WERI-Rb-1 (cell line): ENCODE results near the gene NR3C1.

Experiments used
- DNase-seq: peaks from one replicate; pipeline ENCODE4 v3.0.0-alpha.2; 2020
- H3K27ac ChIP-seq: fragments of 250-450 bp; sonication (Bioruptor Pico); 2 replicates; pipeline ENCODE4 v1.5.1; 2020; ENCODE audit warnings: mild to moderate bottlenecking, moderate library complexity
- H3K27me3 ChIP-seq: fragments of 250-450 bp; sonication (Bioruptor Pico); 2 replicates; pipeline ENCODE4 v1.5.1; 2021; ENCODE audit warnings: mild to moderate bottlenecking, low read depth, moderate library complexity; ENCODE audit not compliant: insufficient read depth, severe bottlenecking
- H3K36me3 ChIP-seq: fragments of 250-450 bp; sonication (Bioruptor Pico); 2 replicates; pipeline ENCODE4 v1.5.1; 2020; ENCODE audit warnings: mild to moderate bottlenecking, moderate library complexity
- H3K4me3 ChIP-seq: 2 replicates; pipeline ENCODE4 v1.5.1; 2011; ENCODE audit warnings: low read depth, mild to moderate bottlenecking, control low read depth, low read length
- H3K9me3 ChIP-seq: fragments of 250-450 bp; sonication (Bioruptor Pico); 2 replicates; pipeline ENCODE4 v1.5.1; 2021; ENCODE audit warnings: mild to moderate bottlenecking, moderate library complexity; ENCODE audit not compliant: severe bottlenecking
- TF ChIP-seq, protein P1 (sequence below): IDR thresholded peaks from 2 replicates; pipeline ENCODE4 v1.5.1; 2011; ENCODE audit warnings: low read depth, mild to moderate bottlenecking, control low read depth, inconsistent platforms, low read length

The NR3C1 gene

DNA sequence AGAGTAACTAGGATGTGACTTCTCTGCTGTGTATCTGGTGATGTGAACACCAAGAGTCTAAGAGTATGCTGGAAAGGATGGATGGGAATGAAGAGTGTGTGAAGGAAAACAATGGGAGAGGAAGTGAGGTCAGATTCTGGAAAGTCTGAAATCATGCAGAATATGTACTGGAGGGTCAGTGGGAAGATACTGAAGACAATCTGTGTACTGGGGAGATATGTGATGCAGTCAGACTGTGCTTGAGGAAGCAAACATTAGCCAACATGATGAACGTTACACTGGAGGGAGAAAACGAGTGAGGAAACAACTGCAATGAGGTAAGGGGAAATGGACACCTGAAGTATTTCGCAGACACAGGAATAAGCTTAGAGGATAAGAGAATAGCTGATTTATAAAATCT is 105.7 kb downstream of the NR3C1 start:
- no peaks in the 10 kb centered on the region for H3K9me3 ChIP-seq
- TF ChIP-seq, protein P1, sequence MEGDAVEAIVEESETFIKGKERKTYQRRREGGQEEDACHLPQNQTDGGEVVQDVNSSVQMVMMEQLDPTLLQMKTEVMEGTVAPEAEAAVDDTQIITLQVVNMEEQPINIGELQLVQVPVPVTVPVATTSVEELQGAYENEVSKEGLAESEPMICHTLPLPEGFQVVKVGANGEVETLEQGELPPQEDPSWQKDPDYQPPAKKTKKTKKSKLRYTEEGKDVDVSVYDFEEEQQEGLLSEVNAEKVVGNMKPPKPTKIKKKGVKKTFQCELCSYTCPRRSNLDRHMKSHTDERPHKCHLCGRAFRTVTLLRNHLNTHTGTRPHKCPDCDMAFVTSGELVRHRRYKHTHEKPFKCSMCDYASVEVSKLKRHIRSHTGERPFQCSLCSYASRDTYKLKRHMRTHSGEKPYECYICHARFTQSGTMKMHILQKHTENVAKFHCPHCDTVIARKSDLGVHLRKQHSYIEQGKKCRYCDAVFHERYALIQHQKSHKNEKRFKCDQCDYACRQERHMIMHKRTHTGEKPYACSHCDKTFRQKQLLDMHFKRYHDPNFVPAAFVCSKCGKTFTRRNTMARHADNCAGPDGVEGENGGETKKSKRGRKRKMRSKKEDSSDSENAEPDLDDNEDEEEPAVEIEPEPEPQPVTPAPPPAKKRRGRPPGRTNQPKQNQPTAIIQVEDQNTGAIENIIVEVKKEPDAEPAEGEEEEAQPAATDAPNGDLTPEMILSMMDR: no peak
- no peak for DNase-seq
- no peaks in the 10 kb centered on the region for H3K27me3 ChIP-seq
- no peak overlapping the region for H3K27ac ChIP-seq
- no peaks in the 10 kb centered on the region for H3K36me3 ChIP-seq
- H3K4me3 ChIP-seq: no peak overlapping the region

DNA sequence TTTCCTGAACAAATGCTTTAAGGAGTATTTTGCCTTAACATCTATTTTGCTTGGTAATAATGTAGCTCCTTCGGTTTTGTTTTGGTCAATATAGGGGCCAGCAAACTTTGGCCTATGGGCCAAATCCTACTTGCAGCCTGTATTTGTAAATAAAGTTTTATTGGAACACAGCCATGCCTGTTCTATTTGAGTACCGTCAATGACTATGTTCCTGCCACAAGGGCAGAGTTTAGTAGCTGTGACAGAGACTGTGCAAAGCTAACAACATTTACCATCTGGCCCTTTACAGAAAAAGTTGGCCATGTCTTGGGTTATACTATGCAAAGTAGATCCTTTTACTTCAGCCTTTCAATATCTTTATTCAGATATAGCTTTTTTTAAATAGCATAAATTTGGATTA is 113.4 kb downstream of the NR3C1 start:
- TF ChIP-seq, protein P1: no peak
- no peak for DNase-seq
- Histone ChIP-seq H3K36me3 (no peaks in the 10 kb centered on the region), H3K4me3 (no peak overlapping the region), H3K27ac (no peak overlapping the region), H3K9me3 (no peaks in the 10 kb centered on the region), H3K27me3 (no peaks in the 10 kb centered on the region)

DNA sequence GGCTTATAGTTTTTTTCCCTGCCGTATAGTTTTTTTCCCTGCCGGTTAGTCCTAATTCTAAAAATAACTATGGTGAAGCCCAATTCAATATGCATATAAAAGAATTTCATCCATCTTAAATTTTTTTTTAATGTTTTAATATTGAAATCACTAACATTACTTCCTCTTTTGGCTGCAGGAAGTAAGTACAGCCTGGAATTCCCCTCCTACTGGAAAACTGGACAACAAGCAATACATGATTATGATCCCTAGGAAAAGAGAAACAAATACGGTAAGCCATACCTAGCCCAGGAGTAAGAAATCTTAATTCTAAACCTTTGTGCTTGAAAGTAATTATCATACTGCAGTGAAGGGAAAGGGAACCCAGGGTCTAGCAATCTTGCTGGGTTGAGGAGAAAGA is 119.0 kb downstream of the NR3C1 start:
- H3K36me3 ChIP-seq: no peaks in the 10 kb centered on the region
- H3K4me3 ChIP-seq: no peak overlapping the region
- TF ChIP-seq, protein P1: no peak
- no peaks in the 10 kb centered on the region for H3K9me3 ChIP-seq
- no peaks in the 10 kb centered on the region for H3K27me3 ChIP-seq
- H3K27ac ChIP-seq: no peak overlapping the region
- DNase-seq: no peak

DNA sequence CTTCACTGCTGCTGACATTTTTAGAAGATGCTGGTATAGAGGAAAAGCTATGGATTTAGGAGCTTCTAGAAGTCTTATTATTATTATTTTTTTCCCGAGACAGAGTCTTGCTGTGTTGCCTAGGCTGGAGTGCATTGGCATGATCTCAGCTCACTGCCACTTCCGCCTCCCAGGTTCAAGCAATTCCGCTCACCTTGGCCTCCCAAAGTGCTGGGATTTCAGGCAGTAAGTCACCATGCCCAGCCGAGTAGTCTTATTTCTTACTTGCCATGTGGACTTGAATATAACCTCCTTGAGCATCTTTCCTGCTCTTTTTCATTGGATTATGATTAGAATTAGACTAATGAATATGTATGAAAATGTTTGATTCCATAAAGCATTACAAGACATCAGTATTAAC is 119.5 kb downstream of the NR3C1 start:
- DNase-seq: no peak
- TF ChIP-seq, protein P1: no peak
- no peaks in the 10 kb centered on the region for H3K36me3 ChIP-seq
- H3K9me3 ChIP-seq: no peaks in the 10 kb centered on the region
- H3K4me3 ChIP-seq: no peak overlapping the region
- H3K27me3 ChIP-seq: no peaks in the 10 kb centered on the region
- H3K27ac ChIP-seq: no peak overlapping the region

DNA sequence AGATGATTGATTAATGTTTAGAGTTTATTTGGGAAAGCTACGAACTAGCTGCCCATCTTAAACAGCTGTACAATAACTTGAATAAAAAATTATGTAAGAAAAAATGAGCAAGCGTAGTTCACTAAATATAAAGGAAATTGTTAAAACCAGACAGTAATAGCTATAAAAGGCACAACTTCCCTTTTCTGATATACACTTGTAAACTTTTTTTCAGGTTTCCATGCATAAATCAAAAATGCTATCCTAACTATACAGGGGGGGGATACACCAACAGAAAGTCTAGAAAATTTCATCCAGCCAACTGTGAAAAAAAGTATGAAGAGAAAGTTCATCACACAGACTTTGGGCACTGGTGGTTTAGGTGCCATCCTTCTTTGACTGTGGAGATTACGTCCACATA is 122.3 kb downstream of the NR3C1 start:
- DNase-seq: no peak
- Histone ChIP-seq H3K27ac (no peak overlapping the region), H3K27me3 (no peaks in the 10 kb centered on the region), H3K4me3 (no peak overlapping the region), H3K36me3 (no peaks in the 10 kb centered on the region), H3K9me3 (no peaks in the 10 kb centered on the region)
- TF ChIP-seq, protein P1: no peak

DNA sequence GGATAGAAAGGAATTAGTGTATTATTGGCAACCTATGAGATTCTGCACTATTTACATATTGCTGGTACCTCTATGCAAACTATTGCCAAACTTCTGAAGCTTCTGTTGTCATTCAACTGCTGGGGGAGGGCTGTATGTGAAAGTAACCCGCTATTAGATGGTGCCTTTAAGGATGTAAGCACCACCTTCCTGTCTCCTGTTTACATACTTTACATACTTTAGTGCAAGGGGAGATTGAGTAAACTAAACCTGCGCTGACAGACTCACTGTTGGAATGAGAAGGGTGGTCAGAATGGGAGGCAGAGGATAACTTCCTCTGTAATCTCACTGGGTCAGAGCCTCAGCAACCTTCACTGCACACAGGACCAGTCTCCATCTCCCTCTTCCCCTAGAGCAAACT is 123.8 kb downstream of the NR3C1 start:
- H3K27me3 ChIP-seq: no peaks in the 10 kb centered on the region
- TF ChIP-seq, protein P1: no peak
- no peak overlapping the region for H3K27ac ChIP-seq
- DNase-seq: no peak
- H3K4me3 ChIP-seq: no peak overlapping the region
- no peaks in the 10 kb centered on the region for H3K9me3 ChIP-seq
- H3K36me3 ChIP-seq: no peaks in the 10 kb centered on the region
